ENCODE data around the gene GPC5.

Gene GPC5

GRCh38 chr13:92894447-92894846 is 1496.0 kb downstream of the GPC5 start:
- TF ChIP-seq FOXP2 (optimal IDR thresholded peaks at IDR 0.05; ENCODE audit: borderline replicate concordance, extremely low read depth, extremely low read length, insufficient read depth): no peak
- no peak for TF ChIP-seq REST (IDR thresholded peaks at IDR 0.05; ENCODE audit: insufficient read depth in 1 of 2, low read depth in 2 of 2, low read length in 2 of 2)
- TF ChIP-seq POLR2AphosphoS5 (IDR thresholded peaks at IDR 0.05; ENCODE audit: low read depth, low read length): no peak
- TF ChIP-seq TAF1 (IDR thresholded peaks at IDR 0.05; ENCODE audit: borderline replicate concordance, insufficient read depth, low read length): no peak
- no peak for TF ChIP-seq SIN3A (IDR thresholded peaks at IDR 0.05; ENCODE audit: borderline replicate concordance, insufficient read depth, low read length)

GRCh38 chr13:92896842-92897241 is 1498.4 kb downstream of the GPC5 start:
- no peak for TF ChIP-seq SIN3A (IDR thresholded peaks at IDR 0.05; ENCODE audit: borderline replicate concordance, insufficient read depth, low read length)
- no peak for TF ChIP-seq FOXP2 (optimal IDR thresholded peaks at IDR 0.05; ENCODE audit: borderline replicate concordance, extremely low read depth, extremely low read length, insufficient read depth)
- no peak for TF ChIP-seq REST (IDR thresholded peaks at IDR 0.05; ENCODE audit: insufficient read depth in 1 of 2, low read depth in 2 of 2, low read length in 2 of 2)
- TF ChIP-seq POLR2AphosphoS5 (IDR thresholded peaks at IDR 0.05; ENCODE audit: low read depth, low read length): no peak

GRCh38 chr13:92900446-92900845 is 1502.0 kb downstream of the GPC5 start:
- TF ChIP-seq REST (IDR thresholded peaks at IDR 0.05; ENCODE audit: insufficient read depth in 1 of 2, low read depth in 2 of 2, low read length in 2 of 2) (no peak), TAF1 (IDR thresholded peaks at IDR 0.05; ENCODE audit: borderline replicate concordance, insufficient read depth, low read length) (no peak)

GRCh38 chr13:92901739-92902138 is 1503.3 kb downstream of the GPC5 start:
- TF ChIP-seq SIN3A (IDR thresholded peaks at IDR 0.05; ENCODE audit: borderline replicate concordance, insufficient read depth, low read length) (no peak), REST (IDR thresholded peaks at IDR 0.05; ENCODE audit: insufficient read depth in 1 of 2, low read depth in 2 of 2, low read length in 2 of 2) (no peak), FOXP2 (optimal IDR thresholded peaks at IDR 0.05; ENCODE audit: borderline replicate concordance, extremely low read depth, extremely low read length, insufficient read depth) (no peak)

GRCh38 chr13:92912629-92913028 is 1514.2 kb downstream of the GPC5 start:
- TF ChIP-seq POLR2AphosphoS5 (IDR thresholded peaks at IDR 0.05; ENCODE audit: low read depth, low read length): no peak
- no peak for TF ChIP-seq FOXP2 (optimal IDR thresholded peaks at IDR 0.05; ENCODE audit: borderline replicate concordance, extremely low read depth, extremely low read length, insufficient read depth)
- no peak for TF ChIP-seq SIN3A (IDR thresholded peaks at IDR 0.05; ENCODE audit: borderline replicate concordance, insufficient read depth, low read length)
- no peak for TF ChIP-seq TAF1 (IDR thresholded peaks at IDR 0.05; ENCODE audit: borderline replicate concordance, insufficient read depth, low read length)
- no peak for TF ChIP-seq REST (IDR thresholded peaks at IDR 0.05; ENCODE audit: insufficient read depth in 1 of 2, low read depth in 2 of 2, low read length in 2 of 2)

Data from PFSK-1 (cell line).